HepG2 (cell line): ENCODE data around the gene CSNK1D. TPM values are rescaled to one million over a fixed set of nuclear protein-coding genes. Genes with fewer than 3 reads are reported as not detected.

Experiments
- CAMTA2 ChIP-seq: sonication (generic); formaldehyde crosslinking; IDR thresholded peaks from 2 replicates; pipeline ENCODE4 v1.4.0; 2020; ENCODE audit warnings: mild to moderate bottlenecking, missing genetic modification reagents, borderline replicate concordance
- GATAD2A ChIP-seq: IDR thresholded peaks from 2 replicates; pipeline ENCODE4 v1.6.1; 2016
- HDAC1 ChIP-seq: sonication (generic); formaldehyde crosslinking; IDR thresholded peaks from 2 replicates; pipeline ENCODE4 v1.5.1; 2020; ENCODE audit warnings: mild to moderate bottlenecking, missing genetic modification reagents
- HMG20A ChIP-seq: IDR thresholded peaks from 2 replicates; pipeline ENCODE4 v1.6.1; 2016; ENCODE audit warnings: borderline replicate concordance
- HOMEZ ChIP-seq: IDR thresholded peaks from 2 replicates; pipeline ENCODE4 v1.6.1; 2016; ENCODE audit warnings: low read depth
- MTA1 ChIP-seq: sonication (generic); formaldehyde crosslinking; IDR thresholded peaks from 2 replicates; pipeline ENCODE4 v1.4.0; 2020; ENCODE audit warnings: missing genetic modification reagents, mild to moderate bottlenecking, borderline replicate concordance
- MXI1 ChIP-seq: IDR thresholded peaks from 3 replicates; pipeline ENCODE4 v1.6.1; 2012; ENCODE audit warnings: low read depth, low read length, inconsistent platforms, borderline replicate concordance
- NFE2L2 ChIP-seq: fragments of 150-350 bp; IDR thresholded peaks from 2 replicates; pipeline ENCODE4 v1.6.1; 2014; ENCODE audit warnings: low read length
- RFXAP ChIP-seq: sonication (generic); formaldehyde crosslinking; IDR thresholded peaks from 2 replicates; pipeline ENCODE4 v1.4.0; 2020; ENCODE audit warnings: missing genetic modification reagents, borderline replicate concordance
- SAFB2 ChIP-seq: sonication (generic); formaldehyde crosslinking; IDR thresholded peaks from 2 replicates; pipeline ENCODE4 v1.5.1; 2020; ENCODE audit warnings: missing genetic modification reagents, low read depth, mild to moderate bottlenecking, borderline replicate concordance
- SOX13 ChIP-seq, 3 experiments: fragments of 450-650 bp in 1 of 3; sonication (generic) in 1 of 3; formaldehyde crosslinking in 1 of 3; IDR thresholded peaks in 2 of 3; conservative IDR thresholded peaks in 1 of 3; 2 replicates each; pipeline versions ENCODE4 v1.5.0 to v1.6.1; 2016 to 2020; ENCODE audit warnings: antibody characterized with exemption in 1 of 3, mild to moderate bottlenecking in 1 of 3, missing compliant biosample characterization in 1 of 3, missing genetic modification reagents in 1 of 3, moderate library complexity in 1 of 3
- TCF12 ChIP-seq, 2 experiments: fragments of 450-650 bp in 1 of 2; sonication (generic) in 1 of 2; formaldehyde crosslinking in 1 of 2; IDR thresholded peaks; 2 replicates each; pipeline versions ENCODE4 v1.6.1 to v1.8.0; 2017 to 2022; ENCODE audit warnings: antibody characterized with exemption in 1 of 2, mild to moderate bottlenecking in 1 of 2, missing genetic modification reagents in 1 of 2, moderate library complexity in 1 of 2
- THYN1 ChIP-seq: sonication (generic); formaldehyde crosslinking; IDR thresholded peaks from 2 replicates; pipeline ENCODE4 v1.8.1; 2023; ENCODE audit warnings: low read depth, mild to moderate bottlenecking, moderate library complexity, missing genetic modification reagents, borderline replicate concordance
- TP53 ChIP-seq: sonication (generic); formaldehyde crosslinking; conservative IDR thresholded peaks from 2 replicates; pipeline ENCODE4 v1.4.0; 2020; ENCODE audit warnings: missing genetic modification reagents
- ZFP36 ChIP-seq: fragments of 150-350 bp; IDR thresholded peaks from 2 replicates; pipeline ENCODE4 v1.6.1; 2018; ENCODE audit warnings: borderline replicate concordance, low read length, low read depth; ENCODE audit not compliant: partially characterized antibody
- ZNF746 ChIP-seq: sonication (generic); formaldehyde crosslinking; IDR thresholded peaks from 2 replicates; pipeline ENCODE4 v1.8.0; 2022; ENCODE audit warnings: mild to moderate bottlenecking, missing genetic modification reagents
- ZNF75D ChIP-seq: sonication (generic); formaldehyde crosslinking; IDR thresholded peaks from 2 replicates; pipeline ENCODE4 v1.8.1; 2023; ENCODE audit warnings: missing genetic modification reagents, mild to moderate bottlenecking, borderline replicate concordance
- ZSCAN9 ChIP-seq: IDR thresholded peaks from 2 replicates; pipeline ENCODE4 v1.6.1; 2016; ENCODE audit warnings: borderline replicate concordance
- polyA plus RNA-seq, 8 experiments: library from polyadenylated mRNA; depleted of rRNA in 3 of 8; stranded (reverse) in 7 of 8; unstranded in 1 of 8; fragments of >200 nt; fragmentation: Illumina TruSeq in 4 of 8; extraction: Trizol in 4 of 8; gene quantifications; 2 replicates each; pipeline versions ENCODE4 v1.2.1 to v1.2.3, GENCODE V29; 2011 to 2016; ENCODE audit warnings: low read depth in 4 of 8, missing spikeins in 1 of 8, mixed read lengths in 1 of 8; ENCODE audit not compliant: insufficient read depth in 1 of 8
- total RNA-seq, 5 experiments: library from RNA; depleted of rRNA; stranded (reverse); fragments of >200 nt; fragmentation: Illumina TruSeq; extraction: Trizol; gene quantifications; 2 replicates each; pipeline ENCODE4 v1.2.3, GENCODE V29; 2016; ENCODE audit warnings: low read depth in 1 of 5
- TF ChIP-seq, protein P1 (sequence below): sonication (generic); formaldehyde crosslinking; IDR thresholded peaks from 2 replicates; pipeline ENCODE4 v1.5.1; 2020; ENCODE audit warnings: missing genetic modification reagents, mild to moderate bottlenecking, borderline replicate concordance
- TF ChIP-seq, protein P2 (sequence below): sonication (generic); formaldehyde crosslinking; IDR thresholded peaks from 2 replicates; pipeline ENCODE4 v1.8.0; 2022; ENCODE audit warnings: mild to moderate bottlenecking, missing genetic modification reagents, borderline replicate concordance
- TF ChIP-seq, protein P3 (sequence below): sonication (generic); formaldehyde crosslinking; IDR thresholded peaks from 2 replicates; pipeline ENCODE4 v1.5.1; 2020; ENCODE audit warnings: mild to moderate bottlenecking, moderate library complexity, missing genetic modification reagents

Gene CSNK1D
- total and polyA plus RNA-seq, 2 of the 13 experiments (the other 11 are each of a cell fraction or from before 2014, with no cell fraction given) = 31.5 to 128 TPM

- TF ChIP-seq TCF12 (IDR thresholded peaks at IDR 0.05) (no peak), TCF12 (CRISPR knock-in tag; IDR thresholded peaks at IDR 0.05) (peak; percentile 80; the same call in 1 of the 2 replicates), TP53 (CRISPR knock-in tag) (peak; percentile 81; the same call in 1 of the 2 replicates), SOX13 (IDR thresholded peaks at IDR 0.05) (peak; percentile 29; the same call in 1 of the 2 replicates), SOX13 (CRISPR knock-in tag; conservative IDR thresholded peaks at IDR 0.05 in 1 of 2, IDR thresholded peaks at IDR 0.05 in 1 of 2) (peak in 1 of 2 experiments; percentile 86; a peak in 2 of 4 replicates), ZNF75D (CRISPR knock-in tag) (no peak), ZSCAN9 (CRISPR knock-in tag) (peak; percentile 60; the same call in 1 of the 2 replicates), NFE2L2 (no peak; the same call in 1 of the 2 replicates), MTA1 (CRISPR knock-in tag) (peak; percentile 98), HDAC1 (CRISPR knock-in tag) (peak; percentile 96), ZFP36 (no peak), ZNF746 (CRISPR knock-in tag) (peak; percentile 99), SAFB2 (CRISPR knock-in tag) (no peak; the same call in 1 of the 2 replicates), RFXAP (peak; percentile 96), HOMEZ (CRISPR knock-in tag) (0 out of 2 replicates have a peak, but pooled peaks have one; percentile 66), HMG20A (CRISPR knock-in tag) (peak; percentile 91), GATAD2A (CRISPR knock-in tag) (peak; percentile 97), MXI1 (peak; percentile 85; the same call in 1 of the 3 replicates), CAMTA2 (CRISPR knock-in tag) (peak; percentile 83; the same call in 1 of the 2 replicates), THYN1 (CRISPR knock-in tag) (0 out of 2 replicates have a peak, but pooled peaks have one; percentile 75)
- TF ChIP-seq, protein P1, sequence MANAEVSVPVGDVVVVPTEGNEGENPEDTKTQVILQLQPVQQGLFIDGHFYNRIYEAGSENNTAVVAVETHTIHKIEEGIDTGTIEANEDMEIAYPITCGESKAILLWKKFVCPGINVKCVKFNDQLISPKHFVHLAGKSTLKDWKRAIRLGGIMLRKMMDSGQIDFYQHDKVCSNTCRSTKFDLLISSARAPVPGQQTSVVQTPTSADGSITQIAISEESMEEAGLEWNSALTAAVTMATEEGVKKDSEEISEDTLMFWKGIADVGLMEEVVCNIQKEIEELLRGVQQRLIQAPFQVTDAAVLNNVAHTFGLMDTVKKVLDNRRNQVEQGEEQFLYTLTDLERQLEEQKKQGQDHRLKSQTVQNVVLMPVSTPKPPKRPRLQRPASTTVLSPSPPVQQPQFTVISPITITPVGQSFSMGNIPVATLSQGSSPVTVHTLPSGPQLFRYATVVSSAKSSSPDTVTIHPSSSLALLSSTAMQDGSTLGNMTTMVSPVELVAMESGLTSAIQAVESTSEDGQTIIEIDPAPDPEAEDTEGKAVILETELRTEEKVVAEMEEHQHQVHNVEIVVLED (CRISPR knock-in tag) = no peak; the same call in 1 of the 2 replicates
- TF ChIP-seq, protein P2, sequence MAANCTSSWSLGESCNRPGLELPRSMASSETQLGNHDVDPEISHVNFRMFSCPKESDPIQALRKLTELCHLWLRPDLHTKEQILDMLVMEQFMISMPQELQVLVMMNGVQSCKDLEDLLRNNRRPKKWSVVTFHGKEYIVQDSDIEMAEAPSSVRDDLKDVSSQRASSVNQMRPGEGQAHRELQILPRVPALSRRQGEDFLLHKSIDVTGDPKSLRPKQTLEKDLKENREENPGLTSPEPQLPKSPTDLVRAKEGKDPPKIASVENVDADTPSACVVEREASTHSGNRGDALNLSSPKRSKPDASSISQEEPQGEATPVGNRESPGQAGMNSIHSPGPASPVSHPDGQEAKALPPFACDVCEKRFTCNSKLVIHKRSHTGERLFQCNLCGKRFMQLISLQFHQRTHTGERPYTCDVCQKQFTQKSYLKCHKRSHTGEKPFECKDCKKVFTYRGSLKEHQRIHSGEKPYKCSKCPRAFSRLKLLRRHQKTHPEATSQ (CRISPR knock-in tag) = peak; percentile 86
- TF ChIP-seq, protein P3, sequence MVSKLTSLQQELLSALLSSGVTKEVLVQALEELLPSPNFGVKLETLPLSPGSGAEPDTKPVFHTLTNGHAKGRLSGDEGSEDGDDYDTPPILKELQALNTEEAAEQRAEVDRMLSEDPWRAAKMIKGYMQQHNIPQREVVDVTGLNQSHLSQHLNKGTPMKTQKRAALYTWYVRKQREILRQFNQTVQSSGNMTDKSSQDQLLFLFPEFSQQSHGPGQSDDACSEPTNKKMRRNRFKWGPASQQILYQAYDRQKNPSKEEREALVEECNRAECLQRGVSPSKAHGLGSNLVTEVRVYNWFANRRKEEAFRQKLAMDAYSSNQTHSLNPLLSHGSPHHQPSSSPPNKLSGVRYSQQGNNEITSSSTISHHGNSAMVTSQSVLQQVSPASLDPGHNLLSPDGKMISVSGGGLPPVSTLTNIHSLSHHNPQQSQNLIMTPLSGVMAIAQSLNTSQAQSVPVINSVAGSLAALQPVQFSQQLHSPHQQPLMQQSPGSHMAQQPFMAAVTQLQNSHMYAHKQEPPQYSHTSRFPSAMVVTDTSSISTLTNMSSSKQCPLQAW (CRISPR knock-in tag) = peak; percentile 92
Measured at GRCh38 chr17:82267575-82268379, 5.7 kb downstream of the CSNK1D start (continued).
